Lower lobe of right lung (tissue), 2 donors: ENCODE data around the gene ALOX15. TPM values are rescaled to one million over a fixed set of nuclear protein-coding genes. Genes with fewer than 3 reads are reported as not detected.

Experiments used
- ATAC-seq, 2 donors: fragments of 200-7000 bp; cut with Tn5 transposase; one replicate each; pipeline ENCODE4 v1.9.1; 2020 to 2022; ENCODE audit warnings: mild to moderate bottlenecking in 2 of 2, moderate library complexity in 2 of 2
- DNase-seq: peaks from one replicate; pipeline ENCODE4 v3.0.0-alpha.2; 2020
- H3K27ac ChIP-seq: fragments of 200-600 bp; one replicate; pipeline ENCODE4 v1.8.0; 2022
- H3K27me3 ChIP-seq: fragments of 200-600 bp; one replicate; pipeline ENCODE4 v1.8.0; 2022; ENCODE audit warnings: low read depth
- H3K36me3 ChIP-seq: fragments of 200-600 bp; one replicate; pipeline ENCODE4 v1.8.0; 2022; ENCODE audit warnings: mild to moderate bottlenecking
- H3K4me1 ChIP-seq: fragments of 200-600 bp; one replicate; pipeline ENCODE4 v1.8.0; 2022
- H3K4me3 ChIP-seq: fragments of 200-600 bp; one replicate; pipeline ENCODE4 v1.8.0; 2022; ENCODE audit warnings: mild to moderate bottlenecking
- H3K9me3 ChIP-seq: fragments of 200-600 bp; one replicate; pipeline ENCODE4 v1.8.0; 2022
- CTCF ChIP-seq: fragments of 200-600 bp; IDR thresholded peaks from one replicate; pipeline ENCODE4 v1.8.0; 2022; ENCODE audit warnings: antibody characterized with exemption, mild to moderate bottlenecking
- intact Hi-C: fragments of 100-400 bp; cut with DNase I; formaldehyde crosslinking; loops from one replicate; pipeline ENCODE4 v1.11.0; 2022
- total RNA-seq: library from RNA; stranded (reverse); fragmentation: NEBNext Ultra II Directional; extraction: Animal tissue kit (Norgen Biotek cat#: 25700); gene quantifications from one replicate; pipeline ENCODE4 v1.2.1, GENCODE V29; 2021
- donor health status: DM: no; HTN: yes; CAD: no; lungs with severe emphysema.

Gene ALOX15
- total RNA-seq, 1 donor from 2014 or later = 6.1 TPM

DNA sequence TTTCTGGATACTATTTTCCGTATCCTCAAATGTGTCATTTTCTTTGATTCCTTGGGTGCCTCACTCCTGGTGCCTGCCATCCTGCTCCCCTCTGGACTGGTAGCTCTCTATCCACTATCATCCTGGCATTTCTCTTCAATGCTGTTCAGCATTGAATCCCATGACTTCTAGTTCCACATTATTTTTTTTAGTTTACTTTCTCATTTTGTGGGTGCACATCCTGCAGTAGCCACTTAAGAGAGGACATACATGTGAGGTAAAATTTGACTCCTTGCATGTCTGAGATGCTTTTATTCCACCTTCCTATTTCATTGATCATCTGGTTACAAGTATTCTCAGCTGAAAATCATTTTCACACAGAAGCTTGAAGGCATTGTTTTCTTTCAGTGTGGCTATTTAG, 19.1 kb downstream of the ALOX15 start:
- TF ChIP-seq CTCF = no peak
- H3K4me3 ChIP-seq = no peak overlapping the region
- no peaks in the 10 kb centered on the region for H3K36me3 ChIP-seq
- no peaks in the 10 kb centered on the region for H3K27me3 ChIP-seq
- DNase-seq (no peak), ATAC-seq (no peak)
- peaks cover 5% of the 10 kb centered on the region for H3K4me1 ChIP-seq
- no peak overlapping the region for H3K27ac ChIP-seq
- intact Hi-C loops = loop anchor here (10.0 kb wide), 1 partner anchor 58 kb away; the partner anchor contains the start of gene GGT6
- H3K9me3 ChIP-seq = no peaks in the 10 kb centered on the region

GRCh38 chr17:4620531-4621101, 20.9 kb downstream of the ALOX15 start:
- Histone ChIP-seq H3K4me3 (no peak overlapping the region), H3K4me1 (peaks cover 5% of the 10 kb centered on the region), H3K9me3 (no peaks in the 10 kb centered on the region), H3K27ac (no peak overlapping the region), H3K27me3 (no peaks in the 10 kb centered on the region), H3K36me3 (no peaks in the 10 kb centered on the region)
- no peak for TF ChIP-seq CTCF
- intact Hi-C loops = loop anchor here (10.0 kb wide), 1 partner anchor 56 kb away; the partner anchor contains the start of gene GGT6
- DNase-seq = no peak
- ATAC-seq = no peak

- DNase-seq = no peak
- no peak for ATAC-seq
- intact Hi-C loops = no loop called here
Observed at GRCh38 chr17:4617590-4618351, 23.7 kb downstream of the ALOX15 start.

DNA sequence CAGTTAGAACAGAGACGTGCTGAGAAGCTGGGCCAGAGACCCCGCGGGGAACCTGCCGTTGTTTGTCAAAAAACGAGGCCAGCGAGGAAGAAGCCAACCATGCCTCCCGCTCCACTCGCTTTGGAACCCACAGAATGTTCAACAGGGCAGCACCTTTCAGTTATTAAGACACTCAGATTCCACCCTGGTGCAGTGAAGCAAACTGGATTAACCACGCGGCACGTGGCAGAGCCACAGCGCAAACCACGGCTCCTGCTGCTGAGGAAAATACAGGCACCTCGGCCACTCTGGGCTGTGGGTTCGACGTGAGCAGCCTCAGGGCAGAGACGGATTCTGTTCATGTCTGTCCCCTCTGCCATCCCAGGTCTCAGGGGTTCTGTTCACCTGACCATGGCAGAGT, 24.4 kb downstream of the ALOX15 start:
- Histone ChIP-seq H3K4me1 (no peaks in the 10 kb centered on the region), H3K27me3 (no peaks in the 10 kb centered on the region)

More at GRCh38 chr17:4617590-4618351, 23.7 kb downstream of the ALOX15 start:
- Histone ChIP-seq H3K9me3 (no peaks in the 10 kb centered on the region), H3K36me3 (no peaks in the 10 kb centered on the region), H3K27me3 (no peaks in the 10 kb centered on the region), H3K4me1 (no peaks in the 10 kb centered on the region), H3K27ac (no peak overlapping the region), H3K4me3 (no peak overlapping the region)
- TF ChIP-seq CTCF = no peak

GRCh38 chr17:4616476-4616875, 25.0 kb downstream of the ALOX15 start:
- no peak overlapping the region for H3K4me3 ChIP-seq
- no peaks in the 10 kb centered on the region for H3K4me1 ChIP-seq
- DNase-seq = no peak
- intact Hi-C loops = no loop called here
- H3K9me3 ChIP-seq = no peaks in the 10 kb centered on the region
- H3K36me3 ChIP-seq = no peaks in the 10 kb centered on the region
- ATAC-seq = peak; percentile 87 to 89
- no peak overlapping the region for H3K27ac ChIP-seq
- no peak for TF ChIP-seq CTCF
- no peaks in the 10 kb centered on the region for H3K27me3 ChIP-seq

More for the DNA sequence above, 24.4 kb downstream of the ALOX15 start:
- no peaks in the 10 kb centered on the region for H3K9me3 ChIP-seq
- no peak overlapping the region for H3K27ac ChIP-seq
- intact Hi-C loops = no loop called here
- no peaks in the 10 kb centered on the region for H3K36me3 ChIP-seq
- DNase-seq = no peak
- no peak for ATAC-seq
- no peak for TF ChIP-seq CTCF
- H3K4me3 ChIP-seq = no peak overlapping the region
